Liver (tissue), 3 donors: ENCODE measurements around the gene TAF11L2.

Source experiments
- CTCF ChIP-seq: fragments of 150-350 bp; IDR thresholded peaks from 2 replicates; pipeline ENCODE4 v1.5.1; 2017; ENCODE audit warnings: improper control_type of control experiment, low read depth, low read length; ENCODE audit not compliant: missing input control
- FOXA2 ChIP-seq: IDR thresholded peaks from 2 replicates; pipeline ENCODE4 v1.6.1; 2016; ENCODE audit warnings: antibody characterized with exemption
- RXRA ChIP-seq, 2 donors: IDR thresholded peaks; 2 replicates each; pipeline ENCODE4 v1.6.1; 2017 to 2018; ENCODE audit warnings: antibody characterized with exemption in 2 of 2, mild to moderate bottlenecking in 1 of 2
- ZBTB33 ChIP-seq: IDR thresholded peaks from 2 replicates; pipeline ENCODE4 v1.6.1; 2016; ENCODE audit warnings: antibody characterized with exemption
- TF ChIP-seq, protein P1 (sequence below): IDR thresholded peaks from 2 replicates; pipeline ENCODE4 v1.6.1; 2016; ENCODE audit warnings: antibody characterized with exemption
- donor health status: healthy.
- donor health status: healthy.

DNA sequence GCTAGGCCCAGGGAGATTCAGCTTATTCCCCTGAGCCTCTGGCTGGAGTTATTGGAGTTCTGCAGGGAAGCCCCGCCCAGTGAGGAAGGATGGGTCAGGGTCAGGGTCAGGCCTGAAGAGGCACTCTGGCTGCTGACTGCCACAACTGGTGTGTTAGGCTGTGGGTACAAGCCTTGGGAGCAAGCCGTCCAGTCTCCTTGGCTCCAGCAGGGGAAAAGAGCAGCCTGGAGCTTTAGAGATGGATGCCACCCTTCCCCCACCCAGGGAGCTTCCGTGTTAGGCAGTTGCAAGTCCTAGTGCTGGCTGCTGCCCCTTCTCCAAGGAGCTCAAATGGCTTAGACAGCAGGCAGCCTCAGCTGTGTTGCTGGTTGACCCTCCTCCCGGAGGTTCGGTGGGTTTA lies 34.4 kb upstream of the TAF11L2 start:
- no peak for TF ChIP-seq ZBTB33
- no peak for TF ChIP-seq CTCF
- TF ChIP-seq FOXA2: no peak
- TF ChIP-seq RXRA (IDR thresholded peaks at IDR 0.05): no peak
- TF ChIP-seq, protein P1, sequence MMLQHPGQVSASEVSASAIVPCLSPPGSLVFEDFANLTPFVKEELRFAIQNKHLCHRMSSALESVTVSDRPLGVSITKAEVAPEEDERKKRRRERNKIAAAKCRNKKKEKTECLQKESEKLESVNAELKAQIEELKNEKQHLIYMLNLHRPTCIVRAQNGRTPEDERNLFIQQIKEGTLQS: no peak
